HG02973 (cell line): Measurements from ENCODE around the gene MTFMT.

Experiments
- ATAC-seq: cut with Tn5 transposase; IDR thresholded peaks from one replicate; pipeline ENCODE4 v1.9.1; 2021; ENCODE audit warnings: moderate library complexity; ENCODE audit not compliant: unreplicated experiment

Gene MTFMT

GRCh38 chr15:64989416-64990167 lies 39.8 kb downstream of the MTFMT start, which contains the start of gene SPG21:
SPG21 (minus strand) TSS chr15:64989914; CDS start chr15:64983569, 6,345 bp downstream.
- peak; percentile 94 for ATAC-seq

- no peak for ATAC-seq
These were observed 42.3 kb downstream of the MTFMT start for GRCh38 chr15:64987136-64987535.

GRCh38 chr15:64985366-64986033 lies 43.9 kb downstream of the MTFMT start:
- ATAC-seq, result no peak

GRCh38 chr15:64982472-64982871 lies 47.0 kb downstream of the MTFMT start:
- ATAC-seq, result no peak

- no peak for ATAC-seq
These were observed 47.5 kb downstream of the MTFMT start for GRCh38 chr15:64981812-64982431.

- ATAC-seq, result no peak
These were observed 50.2 kb downstream of the MTFMT start for GRCh38 chr15:64979252-64979710.

GRCh38 chr15:64975390-64975789 lies 54.0 kb downstream of the MTFMT start:
- ATAC-seq, result no peak

- no peak for ATAC-seq
These were observed 58.7 kb downstream of the MTFMT start for GRCh38 chr15:64970698-64971097.

GRCh38 chr15:64969401-64969800 lies 60.0 kb downstream of the MTFMT start:
- ATAC-seq, result no peak

GRCh38 chr15:64961013-64961412 lies 68.4 kb downstream of the MTFMT start:
- no peak for ATAC-seq

- ATAC-seq, result no peak
These were observed 69.3 kb downstream of the MTFMT start for GRCh38 chr15:64960153-64960552.

GRCh38 chr15:64959128-64959527 lies 70.3 kb downstream of the MTFMT start:
- ATAC-seq, result no peak

GRCh38 chr15:64954395-64954794 lies 75.0 kb downstream of the MTFMT start:
- no peak for ATAC-seq

GRCh38 chr15:64951777-64952418 lies 77.5 kb downstream of the MTFMT start:
- ATAC-seq, result no peak
